H9 (cell line): ENCODE results near the gene SH3BP2. TPM values are rescaled to one million over a fixed set of nuclear protein-coding genes. Genes with fewer than 3 reads are reported as not detected.
A peak's percentile ranks its signal among the peaks of the same experiment; 100 is the strongest.

Experiments used
- DNase-seq: peaks from one replicate; pipeline ENCODE4 v3.0.0-alpha.2; 2017
- H2AFZ ChIP-seq: one replicate; pipeline ENCODE4 v1.6.1; 2013; ENCODE audit warnings: mild to moderate bottlenecking, low read length, control low read depth, moderate library complexity
- H2AK5ac ChIP-seq: 2 replicates; pipeline ENCODE4 v1.6.1; 2013; ENCODE audit warnings: low read length, control low read depth, mixed read lengths; ENCODE audit not compliant: insufficient read length
- H2BK120ac ChIP-seq: one replicate; pipeline ENCODE4 v1.6.1; 2013; ENCODE audit warnings: low read depth, mild to moderate bottlenecking, low read length, control low read depth, inconsistent platforms; ENCODE audit not compliant: poor library complexity, severe bottlenecking
- H2BK12ac ChIP-seq: 2 replicates; pipeline ENCODE4 v1.6.1; 2013; ENCODE audit warnings: low read length, control low read depth, mixed read lengths, low read depth; ENCODE audit not compliant: insufficient read length
- H2BK15ac ChIP-seq: 2 replicates; pipeline ENCODE4 v1.6.1; 2013; ENCODE audit warnings: low read depth, low read length, control low read depth
- H2BK20ac ChIP-seq: one replicate; pipeline ENCODE4 v1.6.1; 2013; ENCODE audit warnings: low read depth, mild to moderate bottlenecking, low read length, control low read depth, inconsistent platforms; ENCODE audit not compliant: poor library complexity, severe bottlenecking
- H2BK5ac ChIP-seq: 2 replicates; pipeline ENCODE4 v1.6.1; 2013; ENCODE audit warnings: low read length, control low read depth, mixed read lengths; ENCODE audit not compliant: insufficient read length
- H3K14ac ChIP-seq: 2 replicates; pipeline ENCODE4 v1.6.1; 2013; ENCODE audit warnings: low read length, control low read depth; ENCODE audit not compliant: insufficient read depth
- H3K18ac ChIP-seq: 2 replicates; pipeline ENCODE4 v1.6.1; 2013; ENCODE audit warnings: low read depth, mild to moderate bottlenecking, mixed read lengths, low read length, control low read depth; ENCODE audit not compliant: insufficient read length
- H3K23ac ChIP-seq: 2 replicates; pipeline ENCODE4 v1.6.1; 2013; ENCODE audit warnings: low read length, control low read depth, mixed read lengths, low read depth; ENCODE audit not compliant: insufficient read length
- H3K23me2 ChIP-seq: 2 replicates; pipeline ENCODE4 v1.6.1; 2013; ENCODE audit warnings: low read depth, mild to moderate bottlenecking, mixed read lengths, low read length, control low read depth; ENCODE audit not compliant: insufficient read length, poor library complexity, severe bottlenecking
- H3K27ac ChIP-seq: 2 replicates; pipeline ENCODE4 v1.5.1; 2013; ENCODE audit warnings: low read length, control low read depth, mixed read lengths, low read depth; ENCODE audit not compliant: insufficient read length
- H3K27me3 ChIP-seq: 2 replicates; pipeline ENCODE4 v1.6.1; 2013; ENCODE audit warnings: low read length, control low read depth, inconsistent platforms; ENCODE audit not compliant: insufficient read depth
- H3K4ac ChIP-seq: 2 replicates; pipeline ENCODE4 v1.6.1; 2013; ENCODE audit warnings: low read depth, mild to moderate bottlenecking, control low read depth, inconsistent platforms, low read length, moderate library complexity
- H3K4me1 ChIP-seq: 2 replicates; pipeline ENCODE4 v1.6.1; 2013; ENCODE audit warnings: low read length, control low read depth, inconsistent platforms; ENCODE audit not compliant: insufficient read depth
- H3K4me2 ChIP-seq: 2 replicates; pipeline ENCODE4 v1.6.1; 2013; ENCODE audit warnings: low read length, control low read depth, mixed read lengths; ENCODE audit not compliant: insufficient read length, insufficient read depth
- H3K56ac ChIP-seq: 2 replicates; pipeline ENCODE4 v1.6.1; 2013; ENCODE audit warnings: low read depth, mild to moderate bottlenecking, mixed read lengths, low read length, control low read depth; ENCODE audit not compliant: insufficient read length
- H3K79me1 ChIP-seq: 2 replicates; pipeline ENCODE4 v1.6.1; 2013; ENCODE audit warnings: low read depth, mild to moderate bottlenecking, moderate library complexity, low read length, control low read depth, inconsistent platforms; ENCODE audit not compliant: insufficient read depth, poor library complexity, severe bottlenecking
- H3K79me2 ChIP-seq: 2 replicates; pipeline ENCODE4 v1.6.1; 2013; ENCODE audit warnings: low read length, control low read depth, inconsistent platforms; ENCODE audit not compliant: insufficient read depth
- H3K9ac ChIP-seq: 2 replicates; pipeline ENCODE4 v1.6.1; 2013; ENCODE audit warnings: low read length, control low read depth, mixed read lengths; ENCODE audit not compliant: insufficient read length; ENCODE audit errors: extremely low read depth
- H3K9me3 ChIP-seq: one replicate; pipeline ENCODE4 v1.6.1; 2013; ENCODE audit warnings: low read depth, low read length, inconsistent platforms; ENCODE audit not compliant: control insufficient read depth
- H3T11ph ChIP-seq: one replicate; pipeline ENCODE4 v1.6.1; 2013; ENCODE audit warnings: mild to moderate bottlenecking, low read length, control low read depth, inconsistent platforms
- H4K20me1 ChIP-seq: one replicate; pipeline ENCODE4 v1.6.1; 2013; ENCODE audit not compliant: control insufficient read depth, insufficient read length, insufficient read depth
- H4K5ac ChIP-seq: 2 replicates; pipeline ENCODE4 v1.6.1; 2013; ENCODE audit warnings: low read depth, mild to moderate bottlenecking, mixed read lengths, low read length, control low read depth; ENCODE audit not compliant: insufficient read length
- H4K8ac ChIP-seq: replicated peaks from 2 replicates; pipeline ENCODE4 v1.6.1; 2013; ENCODE audit warnings: low read length, control low read depth, mixed read lengths, low read depth; ENCODE audit not compliant: insufficient read length
- H4K91ac ChIP-seq: 2 replicates; pipeline ENCODE4 v1.6.1; 2013; ENCODE audit warnings: low read depth, mild to moderate bottlenecking, moderate library complexity, mixed read lengths, low read length, control low read depth; ENCODE audit not compliant: insufficient read length
- H3K27ac Mint-ChIP-seq, 3 experiments: 2 replicates in 2 of 3; 3 replicates in 1 of 3; pipeline ENCODE4 v1.8.0; 2020 to 2021; ENCODE audit warnings: mixed read lengths in 3 of 3, mild to moderate bottlenecking in 1 of 3, moderate library complexity in 1 of 3
- H3K27me3 Mint-ChIP-seq: 2 replicates; pipeline ENCODE4 v1.8.0; 2021; ENCODE audit warnings: low read depth, mild to moderate bottlenecking, moderate library complexity, mixed read lengths
- H3K36me3 Mint-ChIP-seq, 3 experiments: 2 replicates in 2 of 3; 3 replicates in 1 of 3; pipeline ENCODE4 v1.8.0; 2020 to 2021; ENCODE audit warnings: low read depth in 3 of 3, mixed read lengths in 3 of 3; ENCODE audit not compliant: insufficient read depth in 1 of 3
- H3K4me1 Mint-ChIP-seq, 2 experiments: 2 replicates each; pipeline ENCODE4 v1.8.0; 2020; ENCODE audit warnings: mixed read lengths in 2 of 2
- H3K4me3 Mint-ChIP-seq, 2 experiments: 2 replicates in 1 of 2; 3 replicates in 1 of 2; pipeline ENCODE4 v1.8.0; 2020 to 2021; ENCODE audit warnings: mild to moderate bottlenecking in 2 of 2, mixed read lengths in 2 of 2, moderate library complexity in 1 of 2
- H3K9me3 Mint-ChIP-seq, 2 experiments: 2 replicates in 1 of 2; 3 replicates in 1 of 2; pipeline ENCODE4 v1.8.0; 2020; ENCODE audit warnings: mild to moderate bottlenecking in 2 of 2, mixed read lengths in 2 of 2, moderate library complexity in 1 of 2
- CTCF ChIP-seq: fragments of 200-600 bp; sonication (generic); conservative IDR thresholded peaks from 3 replicates; pipeline ENCODE4 v1.8.0; 2021; ENCODE audit warnings: antibody characterized with exemption, mild to moderate bottlenecking
- WGBS: extraction: QIAGEN DNeasy Blood & Tissue Kit; methylation state at CpG from one replicate; pipeline ENCODE4 v1.1.7; 2013; ENCODE audit warnings: missing lambda C conversion rate, low lambda C conversion rate, mixed read lengths; ENCODE audit not compliant: insufficient read length; ENCODE audit errors: extremely low coverage; 5-methylcytosine and 5-hydroxymethylcytosine counted together
- total RNA-seq: library from RNA; stranded (reverse); gene quantifications from 2 replicates; pipeline ENCODE4 v1.2.1, GENCODE V29; 2021

SH3BP2 gene
- total RNA-seq, 1 experiment from 2014 or later = 37.6 TPM

- no peak overlapping the region for H3K4ac ChIP-seq
- H2AFZ ChIP-seq = no peak overlapping the region
- no peak overlapping the region for H3K14ac ChIP-seq
- peaks cover 2% of the 10 kb centered on the region for H4K20me1 ChIP-seq
- H3K79me1 ChIP-seq = no peaks in the 10 kb centered on the region
- no peak overlapping the region for H3T11ph ChIP-seq
- Mint-ChIP-seq H3K27me3 (no peaks in the 10 kb centered on the region), H3K4me1 (peaks cover 15 to 20% of the 10 kb centered on the region in 2 experiments), H3K36me3 (peaks cover 2 to 25% (median 23%) of the 10 kb centered on the region in 3 experiments), H3K9me3 (peaks cover 5 to 8% of the 10 kb centered on the region in 2 experiments; a peak in 3 of 5 replicates), H3K4me3 (no peak overlapping the region; a peak in 2 of 5 replicates), H3K27ac (peak overlapping the region; percentile 49 to 94 (median 65); a peak in 5 of 7 replicates)
- no peaks in the 10 kb centered on the region for H3K79me2 ChIP-seq
- no peak overlapping the region for H2BK5ac ChIP-seq
- peak; percentile 31 for DNase-seq
- no peak overlapping the region for H4K8ac ChIP-seq
- no peak overlapping the region for H3K18ac ChIP-seq
- H3K9me3 ChIP-seq = no peaks in the 10 kb centered on the region
- 0 out of 3 replicates have a peak, but pooled peaks have one; percentile 12 for TF ChIP-seq CTCF
- H3K9ac ChIP-seq = no peak overlapping the region
- H3K4me2 ChIP-seq = no peak overlapping the region
- H3K27ac ChIP-seq = no peak overlapping the region
- H2BK15ac ChIP-seq = no peak overlapping the region
- WGBS = no CpG with 5 or more reads among the region's 20 CpGs
- H3K27me3 ChIP-seq = no peaks in the 10 kb centered on the region
- H4K5ac ChIP-seq = no peak overlapping the region
- H2BK120ac ChIP-seq = no peak overlapping the region
- no peak overlapping the region for H4K91ac ChIP-seq
- H3K23me2 ChIP-seq = no peaks in the 10 kb centered on the region
- H2BK12ac ChIP-seq = no peak overlapping the region
- H2AK5ac ChIP-seq = no peak overlapping the region
- no peaks in the 10 kb centered on the region; the same call in 1 of the 2 replicates for H3K4me1 ChIP-seq
- H3K56ac ChIP-seq = no peak overlapping the region
- no peak overlapping the region for H2BK20ac ChIP-seq
- H3K23ac ChIP-seq = no peak overlapping the region
Observed at GRCh38 chr4:2837110-2837903, 44.4 kb downstream of the SH3BP2 start.
